Gastrocnemius medialis (tissue), 4 donors: ENCODE measurements around the gene ACAD9. TPM values are rescaled to one million over a fixed set of nuclear protein-coding genes. Genes with fewer than 3 reads are reported as not detected.
"Not testable (repeated sequence)": the region's sequence is repeated elsewhere in the genome, so short reads cannot be mapped to it uniquely, and the experiment has no call there.

Experiments used
- ATAC-seq, 2 donors: fragments of 150-250 bp; one replicate each; pipeline ENCODE4 v1.9.1; 2016
- DNase-seq, 2 donors: peaks; one replicate each; pipeline ENCODE4 v3.0.0-alpha.2; 2019
- H3K27ac ChIP-seq, 4 donors: fragments of 200-600 bp; sonication (generic); 1 replicate in 1 of 4; 2 replicates in 3 of 4; pipeline ENCODE4 v1.5.1; 2016 to 2018; ENCODE audit warnings: mild to moderate bottlenecking in 2 of 4, moderate library complexity in 1 of 4
- H3K27me3 ChIP-seq, 3 donors: fragments of 200-600 bp; sonication (generic) in 2 of 3; 1 replicate in 1 of 3; 2 replicates in 2 of 3; pipeline versions ENCODE4 v1.5.1 to v1.6.0; 2016 to 2019; ENCODE audit warnings: mild to moderate bottlenecking in 1 of 3, moderate library complexity in 1 of 3
- H3K36me3 ChIP-seq, 2 donors: fragments of 200-600 bp; sonication (generic) in 1 of 2; one replicate each; pipeline ENCODE4 v1.5.1; 2017 to 2018
- H3K4me1 ChIP-seq, 2 donors: fragments of 200-600 bp; sonication (generic) in 1 of 2; one replicate each; pipeline ENCODE4 v1.5.1; 2016 to 2017; ENCODE audit warnings: mild to moderate bottlenecking in 2 of 2
- H3K4me3 ChIP-seq, 4 donors: fragments of 200-600 bp; sonication (generic) in 3 of 4; 1 replicate in 1 of 4; 2 replicates in 3 of 4; pipeline ENCODE4 v1.5.1; 2016 to 2019; ENCODE audit warnings: mild to moderate bottlenecking in 2 of 4
- H3K9me3 ChIP-seq, 3 donors: fragments of 200-600 bp; sonication (generic) in 2 of 3; 1 replicate in 1 of 3; 2 replicates in 2 of 3; pipeline ENCODE4 v1.5.1; 2016 to 2019
- CTCF ChIP-seq, 5 experiments: fragments of 450-650 bp in 3 of 5; fragments of 200-600 bp in 2 of 5; sonication (generic) in 2 of 5; IDR thresholded peaks in 4 of 5; conservative IDR thresholded peaks in 1 of 5; 1 replicate in 4 of 5; 2 replicates in 1 of 5; pipeline ENCODE4 v1.5.1; 2016 to 2019; ENCODE audit warnings: antibody characterized with exemption in 5 of 5, mild to moderate bottlenecking in 3 of 5, moderate library complexity in 3 of 5
- POLR2A ChIP-seq, 2 donors: fragments of 450-650 bp; IDR thresholded peaks; one replicate each; pipeline ENCODE4 v1.6.1; 2017; ENCODE audit warnings: antibody characterized with exemption in 2 of 2, mild to moderate bottlenecking in 2 of 2, moderate library complexity in 2 of 2
- in situ Hi-C, 4 donors: fragments of 200-750 bp; cut with MboI; loops; one replicate each; pipeline versions ENCODE4 v1.15.0 to v1.8.0; 2017; ENCODE audit warnings: low sequenced_read_pairs in 4 of 4
- intact Hi-C: fragments of 100-400 bp; cut with DNase I; formaldehyde crosslinking; loops from one replicate; pipeline ENCODE4 v1.15.1; 2023; ENCODE audit warnings: low total_unique reads
- total RNA-seq, 4 donors: library from RNA; depleted of rRNA; stranded (reverse); fragments of >200 nt; gene quantifications; one replicate each; pipeline versions ENCODE4 v1.1.0 to v1.2.3, GENCODE V29; 2016

The ACAD9 gene
- 10 to 100 TPM; 26.3 to 43.0 (median 37.5) TPM for total RNA-seq

- in situ Hi-C loops (loop anchor here in 1 of 4 donors (10.0 kb wide), 1 partner anchor 195 kb away; no protein-coding TSS in a partner anchor), intact Hi-C loops (loop anchor here (1.0 kb wide), 2 partner anchors 153 to 198 kb away; partner anchors contain the start of gene RAB7A)
- Histone ChIP-seq H3K4me3 (peak within 1 kb of the TSS; percentile 64 to 91 (median 78)), H3K27me3 (no peaks in the 10 kb centered on the region), H3K36me3 (no peaks in the 10 kb centered on the region), H3K4me1 (peaks cover 52 to 60% of the 10 kb centered on the region in 2 donors), H3K27ac (peak within 1 kb of the TSS; percentile 86 to 96 (median 92)), H3K9me3 (no peaks in the 10 kb centered on the region)
- DNase-seq, result peak; percentile 95 to 98
- peak in 2 of 5 experiments; percentile 47 for TF ChIP-seq CTCF (IDR thresholded peaks at IDR 0.05 in 4 of 5, conservative IDR thresholded peaks at IDR 0.05 in 1 of 5)
- TF ChIP-seq POLR2A (IDR thresholded peaks at IDR 0.05), result peak; percentile 95 to 96
- ATAC-seq, result peak; percentile 85 to 89
These were observed at the start of gene ACAD9 for GRCh38 chr3:128879125-128879969. Gene ACAD9, plus strand, starts transcription at chr3:128879620. Its CDS starts 72 bp downstream, at chr3:128879692.

DNA sequence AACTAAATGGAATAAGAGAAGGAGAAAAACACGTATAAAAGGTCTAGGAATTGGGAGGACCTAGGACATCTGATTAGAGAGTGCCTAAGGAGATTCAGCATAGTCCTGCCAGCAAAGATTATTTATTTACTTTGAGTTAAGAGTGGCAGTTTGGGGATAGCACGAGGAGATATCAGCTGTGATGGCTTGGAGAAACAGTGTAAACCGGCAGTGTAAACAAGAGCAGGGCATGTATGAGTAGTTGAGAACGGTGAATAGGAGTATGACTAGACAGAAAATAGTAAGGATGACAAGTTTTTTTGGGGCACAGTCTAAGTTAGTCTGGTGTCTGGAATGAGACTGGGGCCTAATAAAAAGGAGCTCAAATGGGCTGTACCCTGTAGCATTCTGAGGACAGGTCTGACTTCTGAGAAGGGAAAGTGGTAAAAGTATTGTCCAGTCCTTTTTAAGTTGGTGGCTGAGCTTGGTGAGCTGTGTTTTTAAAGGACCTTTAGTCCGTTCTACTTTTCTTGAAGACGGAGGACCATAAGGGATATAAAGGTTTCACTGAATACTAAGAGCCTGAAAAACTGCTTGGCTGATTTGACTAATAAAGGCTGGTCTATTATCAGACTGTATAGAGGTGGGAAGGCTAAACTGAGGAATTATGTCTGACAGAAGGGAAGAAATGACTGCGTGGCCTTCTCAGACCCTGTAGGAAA is 49.3 kb upstream of the ACAD9 start:
- DNase-seq, H3K27ac ChIP-seq, H3K4me1 ChIP-seq, H3K36me3 ChIP-seq, ATAC-seq, intact Hi-C loops, H3K27me3 ChIP-seq, H3K9me3 ChIP-seq, in situ Hi-C loops, H3K4me3 ChIP-seq: not testable (repeated sequence)

DNA sequence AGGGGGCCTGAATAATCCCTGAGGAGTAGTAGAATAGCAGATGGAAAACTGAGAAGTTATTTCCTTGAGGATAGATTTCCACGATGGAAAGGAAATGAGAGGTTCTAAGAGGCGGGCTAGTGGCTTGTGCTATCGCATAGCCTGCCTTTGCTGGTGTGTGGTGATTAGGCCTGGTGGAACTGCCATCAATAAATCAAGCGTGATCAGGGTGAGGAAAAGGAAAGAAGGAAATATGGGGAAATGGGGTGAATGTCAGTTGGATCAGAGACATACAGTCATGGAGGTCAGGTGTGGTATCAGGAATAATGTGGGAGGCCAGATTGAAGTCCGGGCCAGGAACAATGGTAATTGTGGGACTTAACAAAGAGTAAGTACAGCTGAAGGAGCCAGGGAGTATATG is 48.7 kb upstream of the ACAD9 start:
- intact Hi-C loops, H3K9me3 ChIP-seq, H3K27me3 ChIP-seq, in situ Hi-C loops, DNase-seq, H3K4me3 ChIP-seq, H3K4me1 ChIP-seq, ATAC-seq, H3K36me3 ChIP-seq, H3K27ac ChIP-seq: not testable (repeated sequence)

DNA sequence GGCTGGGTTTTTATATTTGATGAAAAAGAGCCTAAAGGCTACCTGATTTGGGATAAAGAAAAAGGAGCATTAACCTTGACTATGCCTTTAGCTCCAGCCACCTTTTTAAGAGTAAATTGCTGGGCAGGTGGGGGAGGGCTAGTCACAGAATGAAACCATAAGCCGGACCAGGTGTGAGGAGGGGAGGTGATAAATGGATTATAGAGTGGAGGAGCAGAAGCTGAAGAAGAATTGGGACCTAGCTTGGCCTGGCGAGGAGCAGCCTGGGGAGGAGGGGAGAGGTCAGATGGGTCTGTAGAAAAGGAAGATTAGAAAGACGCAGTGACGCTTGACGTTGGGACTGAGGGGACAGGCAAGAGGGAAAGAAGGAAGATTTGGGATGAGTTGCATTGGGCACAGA is 46.4 kb upstream of the ACAD9 start:
- H3K4me1 ChIP-seq, in situ Hi-C loops, DNase-seq, H3K36me3 ChIP-seq, intact Hi-C loops, H3K27me3 ChIP-seq, H3K9me3 ChIP-seq, ATAC-seq, H3K27ac ChIP-seq, H3K4me3 ChIP-seq: not testable (repeated sequence)

GRCh38 chr3:128835096-128835495 is 44.3 kb upstream of the ACAD9 start:
- TF ChIP-seq POLR2A (IDR thresholded peaks at IDR 0.05) (no peak), CTCF (IDR thresholded peaks at IDR 0.05 in 4 of 5, conservative IDR thresholded peaks at IDR 0.05 in 1 of 5) (no peak)
- Histone ChIP-seq H3K36me3 (no peaks in the 10 kb centered on the region), H3K4me1 (no peaks in the 10 kb centered on the region), H3K27me3 (no peaks in the 10 kb centered on the region), H3K9me3 (no peaks in the 10 kb centered on the region), H3K4me3 (no peak overlapping the region), H3K27ac (no peak overlapping the region)
- no peak for DNase-seq
- ATAC-seq, result no peak
- intact Hi-C loops, result no loop called here
- in situ Hi-C loops, result no loop called here
